Measurements from ENCODE around the gene SLC24A3. TPM values are rescaled to one million over a fixed set of nuclear protein-coding genes. Genes with fewer than 3 reads are reported as not detected.

Gene SLC24A3
- total RNA-seq, 4 donors from 2014 or later = 4.2 to 6.4 (median 5.6) TPM

- Histone ChIP-seq H3K9me3 (no peaks in the 10 kb centered on the region), H3K36me3 (no peaks in the 10 kb centered on the region), H3K27me3 (no peaks in the 10 kb centered on the region), H3K4me1 (no peaks in the 10 kb centered on the region), H3K27ac (no peak overlapping the region), H3K4me3 (no peak overlapping the region)
- DNase-seq (ENCODE audit: low spot score in 2 of 2) = no peak
- TF ChIP-seq POLR2A (IDR thresholded peaks at IDR 0.05) (no peak), POLR2AphosphoS5 (IDR thresholded peaks at IDR 0.05) (no peak), EP300 (IDR thresholded peaks at IDR 0.05) (no peak), CTCF (IDR thresholded peaks at IDR 0.05) (no peak)
- WGBS = 78% methylated on average over 13 of the region's 13 CpGs
Observed at GRCh38 chr20:19241440-19241839, 29.0 kb downstream of the SLC24A3 start.

- Histone ChIP-seq H3K4me1 (peaks cover under 1% of the 10 kb centered on the region), H3K9me3 (no peaks in the 10 kb centered on the region), H3K27ac (no peak overlapping the region), H3K36me3 (no peaks in the 10 kb centered on the region), H3K4me3 (no peak overlapping the region), H3K27me3 (no peaks in the 10 kb centered on the region)
- 88% methylated on average over 8 of the region's 8 CpGs for WGBS
- TF ChIP-seq EP300 (IDR thresholded peaks at IDR 0.05) = no peak
- no peak for TF ChIP-seq CTCF (IDR thresholded peaks at IDR 0.05)
- TF ChIP-seq POLR2AphosphoS5 (IDR thresholded peaks at IDR 0.05) = no peak
- no peak for TF ChIP-seq POLR2A (IDR thresholded peaks at IDR 0.05)
- no peak for DNase-seq (ENCODE audit: low spot score in 2 of 2)
Observed at GRCh38 chr20:19244291-19244690, 31.8 kb downstream of the SLC24A3 start.

GRCh38 chr20:19249106-19249879 lies 36.9 kb downstream of the SLC24A3 start:
- no peak for DNase-seq (ENCODE audit: low spot score in 2 of 2)
- Histone ChIP-seq H3K4me3 (no peak overlapping the region), H3K27ac (no peak overlapping the region), H3K4me1 (peaks cover 48% of the 10 kb centered on the region), H3K36me3 (no peaks in the 10 kb centered on the region), H3K9me3 (no peaks in the 10 kb centered on the region), H3K27me3 (no peaks in the 10 kb centered on the region)
- 81% methylated on average over 6 of the region's 6 CpGs for WGBS
- TF ChIP-seq POLR2A (IDR thresholded peaks at IDR 0.05) (no peak), CTCF (IDR thresholded peaks at IDR 0.05) (no peak), EP300 (IDR thresholded peaks at IDR 0.05) (no peak), POLR2AphosphoS5 (IDR thresholded peaks at IDR 0.05) (no peak)

- TF ChIP-seq EP300 (IDR thresholded peaks at IDR 0.05) (no peak), POLR2A (IDR thresholded peaks at IDR 0.05) (no peak), CTCF (IDR thresholded peaks at IDR 0.05) (no peak), POLR2AphosphoS5 (IDR thresholded peaks at IDR 0.05) (no peak)
- H3K4me1 ChIP-seq = peaks cover 56% of the 10 kb centered on the region
- no peaks in the 10 kb centered on the region for H3K27me3 ChIP-seq
- H3K9me3 ChIP-seq = no peaks in the 10 kb centered on the region
- no peak overlapping the region for H3K27ac ChIP-seq
- H3K36me3 ChIP-seq = no peaks in the 10 kb centered on the region
- no peak for DNase-seq (ENCODE audit: low spot score in 2 of 2)
- no peak overlapping the region for H3K4me3 ChIP-seq
Observed at GRCh38 chr20:19250346-19250745, 37.9 kb downstream of the SLC24A3 start.

GRCh38 chr20:19251506-19251905 lies 39.1 kb downstream of the SLC24A3 start:
- H3K27ac ChIP-seq = peak overlapping the region; percentile 57
- no peak for TF ChIP-seq POLR2AphosphoS5 (IDR thresholded peaks at IDR 0.05)
- no peak for TF ChIP-seq POLR2A (IDR thresholded peaks at IDR 0.05)
- TF ChIP-seq EP300 (IDR thresholded peaks at IDR 0.05) = no peak
- TF ChIP-seq CTCF (IDR thresholded peaks at IDR 0.05) = no peak
- H3K9me3 ChIP-seq = no peaks in the 10 kb centered on the region
- peaks cover 65% of the 10 kb centered on the region for H3K4me1 ChIP-seq
- H3K36me3 ChIP-seq = no peaks in the 10 kb centered on the region
- peak in 1 of 2 donors; percentile 35 for DNase-seq (ENCODE audit: low spot score in 2 of 2)
- WGBS = 99% methylated on average over 4 of the region's 4 CpGs
- H3K4me3 ChIP-seq = no peak overlapping the region
- H3K27me3 ChIP-seq = no peaks in the 10 kb centered on the region

Measured in suprapubic skin (tissue), 4 donors.